GM21423 (cell line): Measurements from ENCODE around the gene TXNDC11.
"Not testable (repeated sequence)": the region's sequence is repeated elsewhere in the genome, so short reads cannot be mapped to it uniquely, and the experiment has no call there.

ENCODE experiments used
- ATAC-seq: cut with Tn5 transposase; IDR thresholded peaks from one replicate; pipeline ENCODE4 v1.9.1; 2021; ENCODE audit warnings: mild to moderate bottlenecking, moderate library complexity; ENCODE audit not compliant: unreplicated experiment

Gene TXNDC11, protein sequence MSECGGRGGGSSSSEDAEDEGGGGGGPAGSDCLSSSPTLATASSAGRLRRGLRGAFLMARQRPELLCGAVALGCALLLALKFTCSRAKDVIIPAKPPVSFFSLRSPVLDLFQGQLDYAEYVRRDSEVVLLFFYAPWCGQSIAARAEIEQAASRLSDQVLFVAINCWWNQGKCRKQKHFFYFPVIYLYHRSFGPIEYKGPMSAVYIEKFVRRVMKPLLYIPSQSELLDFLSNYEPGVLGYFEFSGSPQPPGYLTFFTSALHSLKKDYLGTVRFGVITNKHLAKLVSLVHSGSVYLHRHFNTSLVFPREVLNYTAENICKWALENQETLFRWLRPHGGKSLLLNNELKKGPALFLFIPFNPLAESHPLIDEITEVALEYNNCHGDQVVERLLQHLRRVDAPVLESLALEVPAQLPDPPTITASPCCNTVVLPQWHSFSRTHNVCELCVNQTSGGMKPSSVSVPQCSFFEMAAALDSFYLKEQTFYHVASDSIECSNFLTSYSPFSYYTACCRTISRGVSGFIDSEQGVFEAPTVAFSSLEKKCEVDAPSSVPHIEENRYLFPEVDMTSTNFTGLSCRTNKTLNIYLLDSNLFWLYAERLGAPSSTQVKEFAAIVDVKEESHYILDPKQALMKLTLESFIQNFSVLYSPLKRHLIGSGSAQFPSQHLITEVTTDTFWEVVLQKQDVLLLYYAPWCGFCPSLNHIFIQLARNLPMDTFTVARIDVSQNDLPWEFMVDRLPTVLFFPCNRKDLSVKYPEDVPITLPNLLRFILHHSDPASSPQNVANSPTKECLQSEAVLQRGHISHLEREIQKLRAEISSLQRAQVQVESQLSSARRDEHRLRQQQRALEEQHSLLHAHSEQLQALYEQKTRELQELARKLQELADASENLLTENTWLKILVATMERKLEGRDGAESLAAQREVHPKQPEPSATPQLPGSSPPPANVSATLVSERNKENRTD

DNA sequence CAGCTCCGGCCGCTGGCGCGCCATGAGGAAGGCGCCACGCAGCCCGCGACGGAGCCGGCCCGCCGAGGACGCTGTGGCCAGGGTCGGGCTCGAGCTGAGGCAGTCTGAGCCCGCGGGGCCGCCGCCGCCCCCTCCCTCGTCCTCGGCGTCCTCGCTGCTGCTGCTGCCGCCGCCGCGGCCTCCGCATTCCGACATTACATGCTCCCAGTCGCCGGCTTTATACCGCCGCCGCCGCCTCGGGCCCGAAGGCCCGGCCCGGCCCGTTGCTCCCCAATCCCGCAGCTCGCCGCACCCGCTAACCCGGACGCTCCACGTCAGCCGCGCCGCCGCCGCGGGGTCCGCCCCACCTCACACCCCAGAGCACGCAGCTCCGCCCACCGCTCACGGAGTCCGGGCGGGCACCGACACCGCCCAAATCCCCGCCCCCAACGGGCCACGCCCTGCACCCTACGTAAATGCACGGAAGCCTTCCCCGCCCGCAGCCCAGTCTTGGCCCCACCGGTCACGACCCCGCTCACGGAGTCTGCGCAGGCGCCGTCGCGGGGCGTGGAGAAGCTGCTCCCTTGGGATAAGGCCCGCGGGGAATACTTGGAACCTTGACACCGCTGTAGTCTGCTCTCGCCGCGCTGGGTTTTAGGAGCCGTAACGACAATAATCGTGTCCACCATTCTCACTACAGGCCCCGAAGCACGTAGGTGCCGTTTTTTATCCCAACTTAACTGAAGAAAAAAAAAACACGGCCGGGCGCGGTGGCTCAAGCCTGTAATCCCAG is at the start of gene TXNDC11:
TSS of gene TXNDC11 (minus strand) at position 322 of the 772 bp plus-strand sequence. CDS start at position 195, 127 bp downstream.
- peak; percentile 90 for ATAC-seq

GRCh38 chr16:11791144-11791828 is 48.6 kb upstream of the TXNDC11 start:
- ATAC-seq: no peak

GRCh38 chr16:11788914-11789313 is 46.3 kb upstream of the TXNDC11 start:
- no peak for ATAC-seq

DNA sequence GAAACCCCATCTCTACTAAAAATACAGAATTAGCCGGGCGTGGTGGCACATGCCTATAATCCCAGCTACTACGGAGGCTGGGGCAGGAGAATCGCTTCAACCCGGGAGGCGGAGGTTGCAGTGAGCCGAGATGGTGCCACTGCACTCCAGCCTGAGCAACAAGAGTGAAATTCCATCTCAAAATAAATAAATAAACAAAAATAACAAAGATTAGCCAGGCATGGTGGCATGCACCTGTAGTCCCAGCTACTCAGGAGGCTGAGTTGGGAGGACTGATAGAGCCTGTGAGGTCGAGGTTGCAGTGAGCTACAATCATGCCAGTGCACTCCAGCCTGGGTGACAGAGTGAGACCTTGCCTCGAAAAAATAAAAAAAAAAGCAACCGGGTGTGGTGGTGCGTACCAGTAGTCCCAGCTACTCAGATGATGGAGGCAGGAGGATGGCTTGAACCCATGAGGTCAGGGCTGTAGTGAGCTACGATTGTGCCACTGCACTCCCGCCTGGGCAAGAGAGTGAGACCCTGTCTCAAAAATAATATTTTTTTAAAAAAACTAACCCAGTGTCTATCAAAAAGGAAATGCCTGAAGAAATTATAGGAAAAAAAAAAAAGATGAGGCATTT is 42.4 kb upstream of the TXNDC11 start:
- ATAC-seq: not testable (repeated sequence)

GRCh38 chr16:11784381-11784780 is 41.7 kb upstream of the TXNDC11 start:
- not testable (repeated sequence) for ATAC-seq

DNA sequence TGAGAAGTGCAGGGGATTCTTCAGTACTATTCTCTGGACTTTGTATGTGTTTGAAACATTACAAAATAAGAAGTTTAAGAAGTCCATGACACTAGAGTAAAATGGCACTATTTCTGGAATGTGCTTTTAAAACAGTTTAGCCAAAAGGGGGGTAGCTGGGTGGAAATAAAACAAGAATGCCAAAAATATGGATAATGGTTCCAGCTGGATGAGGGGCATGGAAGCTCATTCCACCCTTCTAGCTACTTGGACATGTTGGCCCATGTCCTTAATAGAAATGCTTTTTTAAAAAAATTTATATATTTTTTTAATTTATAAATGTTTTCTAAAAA is 41.3 kb upstream of the TXNDC11 start:
- no peak for ATAC-seq

DNA sequence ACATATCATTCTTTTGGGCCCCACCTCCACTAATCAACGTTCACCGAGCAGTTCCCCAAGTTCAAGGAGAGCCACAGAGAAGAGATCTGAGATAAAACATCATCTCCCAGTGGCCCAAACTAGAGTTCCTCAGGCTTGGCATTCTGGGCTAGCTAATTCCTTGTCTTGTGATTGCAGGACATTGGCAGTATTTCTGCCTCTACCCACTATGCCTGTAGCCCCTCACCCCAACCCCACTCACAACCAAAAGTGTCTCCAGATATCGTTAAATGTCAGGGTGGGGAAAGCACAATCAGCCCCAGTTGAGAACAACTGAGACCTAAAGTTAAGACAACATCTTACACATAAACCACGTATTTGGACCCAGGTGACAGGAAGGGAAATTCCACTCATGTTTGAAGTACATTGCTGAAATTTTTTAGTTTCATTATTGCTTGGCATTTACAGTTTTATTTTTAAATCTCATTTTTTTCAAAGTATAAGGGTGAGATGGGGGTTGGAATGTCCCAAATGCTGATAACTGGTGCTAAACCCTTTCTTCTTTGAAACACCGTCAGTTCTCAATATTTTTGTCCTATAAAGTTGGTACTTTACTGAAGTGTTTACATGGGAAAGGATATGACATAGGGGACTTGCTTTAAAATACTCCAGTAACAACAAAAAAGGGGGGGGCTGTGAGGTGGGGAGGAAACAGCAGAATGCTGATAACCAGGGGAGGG is 40.8 kb upstream of the TXNDC11 start:
- peak; percentile 59 for ATAC-seq

DNA sequence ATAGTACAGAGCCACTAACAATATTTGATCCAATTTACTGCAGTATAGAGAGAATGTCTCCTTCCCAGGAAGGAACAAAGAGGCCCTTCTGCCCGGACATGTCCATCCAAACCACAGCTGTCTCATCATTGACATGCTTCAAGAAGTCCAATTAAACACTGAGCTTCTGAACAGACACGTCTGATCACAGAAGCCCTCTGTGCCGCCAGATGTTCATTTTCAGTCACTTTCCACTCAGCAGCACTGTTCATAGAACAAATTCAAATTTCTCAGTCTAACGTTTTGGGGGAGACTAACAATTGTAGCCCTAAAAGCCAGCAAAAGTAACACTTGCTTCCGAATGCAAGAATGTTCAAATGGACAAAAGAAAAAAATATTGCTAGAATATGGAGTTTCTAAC is 39.1 kb upstream of the TXNDC11 start:
- no peak for ATAC-seq

DNA sequence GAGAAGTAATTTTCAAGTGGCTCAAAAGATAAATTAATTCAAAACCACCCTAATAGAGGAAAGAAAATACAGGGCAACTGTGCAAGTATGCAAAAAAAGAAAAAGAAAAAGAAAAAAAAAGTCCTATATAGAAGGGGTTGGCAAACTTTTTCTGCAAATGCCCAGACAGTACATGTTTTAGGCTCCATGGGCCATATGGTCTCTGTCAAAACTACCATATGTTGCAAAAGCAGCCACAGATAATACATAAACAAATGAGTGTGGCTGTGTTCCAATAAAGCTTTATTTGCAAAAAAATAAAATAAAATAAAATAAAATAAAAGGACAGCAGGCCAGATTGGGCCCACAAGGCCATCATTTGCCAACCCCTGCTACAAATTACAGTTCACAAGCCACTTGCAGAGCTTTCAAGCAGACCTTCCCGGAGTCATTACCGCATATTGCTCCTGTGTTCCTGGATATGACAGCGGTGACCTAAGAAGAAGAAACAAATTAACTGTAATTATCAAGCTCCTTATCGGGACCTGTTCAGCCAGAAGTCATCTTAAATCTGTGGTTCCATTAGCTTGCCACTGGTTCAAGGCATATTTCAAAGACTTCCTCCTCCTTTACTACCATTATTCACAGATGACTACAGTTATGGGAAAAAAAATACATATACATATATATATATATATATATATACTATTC is 38.5 kb upstream of the TXNDC11 start:
- ATAC-seq: no peak

GRCh38 chr16:11779074-11779473 is 36.4 kb upstream of the TXNDC11 start:
- no peak for ATAC-seq

- ATAC-seq: no peak
Measured at GRCh38 chr16:11774065-11774626, 31.5 kb upstream of the TXNDC11 start.

GRCh38 chr16:11768849-11769248 is 26.2 kb upstream of the TXNDC11 start:
- no peak for ATAC-seq

DNA sequence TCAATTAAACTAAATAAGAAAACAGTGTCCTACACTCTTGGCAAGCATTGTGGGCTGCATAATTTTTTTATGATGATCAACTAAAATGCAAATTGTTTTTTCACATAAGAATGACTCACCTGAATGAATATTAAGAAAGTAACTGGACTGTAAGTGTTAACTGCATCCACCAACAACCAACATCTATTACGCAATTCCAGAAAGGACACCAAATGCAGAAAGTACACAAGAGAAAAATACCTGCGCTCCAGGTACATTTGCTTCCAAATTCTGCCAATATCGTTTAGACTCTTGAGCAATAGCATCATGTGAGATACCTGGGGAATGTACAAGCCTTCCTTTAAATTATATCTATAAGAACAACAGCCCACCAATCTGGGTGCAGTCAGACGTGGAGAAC is 19.8 kb upstream of the TXNDC11 start:
- no peak for ATAC-seq

DNA sequence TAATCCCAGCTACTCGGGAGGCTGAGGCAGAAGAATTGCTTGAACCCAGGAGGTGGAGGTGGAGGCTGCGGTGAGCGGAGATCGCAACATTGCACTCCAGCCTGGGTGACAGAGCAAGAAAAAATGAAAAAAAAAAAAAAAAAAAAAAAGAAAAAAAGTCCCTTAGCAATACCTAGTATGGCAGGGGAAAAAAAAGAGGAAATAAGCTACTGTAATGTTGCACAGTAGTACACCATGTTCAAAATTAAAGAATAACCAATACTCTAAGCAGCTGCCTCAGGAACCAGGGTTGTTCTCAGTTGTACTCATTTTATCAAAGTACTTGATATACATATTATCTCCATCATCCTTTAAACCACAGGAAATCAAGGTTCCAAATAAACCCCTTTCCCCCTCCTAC is 17.3 kb upstream of the TXNDC11 start:
- no peak for ATAC-seq

GRCh38 chr16:11759163-11759834 is 16.6 kb upstream of the TXNDC11 start:
- ATAC-seq: no peak

DNA sequence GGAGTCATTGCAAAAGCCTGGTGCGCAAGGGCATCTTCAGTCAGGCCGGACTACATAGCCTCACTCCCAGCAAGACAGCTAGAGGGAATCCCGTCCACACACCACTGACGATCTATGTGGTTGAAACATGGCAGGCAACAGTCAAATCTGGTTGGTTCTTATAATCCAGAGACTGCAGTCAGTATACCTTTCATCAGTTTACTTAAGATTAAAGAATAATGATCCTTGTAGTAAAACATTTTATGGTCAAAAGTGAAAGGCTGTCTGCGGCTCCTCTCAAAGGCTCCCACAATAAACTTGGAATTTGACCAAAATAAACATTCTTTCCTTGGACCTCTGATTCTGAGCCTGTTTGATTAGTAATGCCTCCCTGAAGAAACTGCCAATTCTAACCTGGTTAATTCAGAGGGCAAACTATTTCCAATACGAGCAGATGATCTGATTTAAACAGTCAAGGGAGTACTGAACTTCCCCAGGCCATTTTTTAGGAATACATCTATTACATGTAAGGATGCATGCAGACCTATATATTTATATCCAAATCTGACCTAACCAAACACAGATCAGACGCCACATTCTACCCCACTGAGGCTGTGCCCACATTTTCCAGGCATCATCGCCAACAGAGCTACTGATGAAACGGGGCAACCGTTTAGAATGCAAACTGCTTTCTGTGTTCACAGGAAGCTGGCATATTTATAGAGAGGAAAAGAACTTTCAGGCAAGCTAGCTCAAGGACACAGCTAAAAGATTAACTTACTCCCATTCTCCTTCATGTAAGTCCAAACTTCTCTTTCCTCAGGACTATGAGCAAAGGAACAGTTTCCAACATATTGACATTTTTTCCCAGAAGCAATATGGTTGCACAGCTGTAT is 15.3 kb upstream of the TXNDC11 start:
- no peak for ATAC-seq

DNA sequence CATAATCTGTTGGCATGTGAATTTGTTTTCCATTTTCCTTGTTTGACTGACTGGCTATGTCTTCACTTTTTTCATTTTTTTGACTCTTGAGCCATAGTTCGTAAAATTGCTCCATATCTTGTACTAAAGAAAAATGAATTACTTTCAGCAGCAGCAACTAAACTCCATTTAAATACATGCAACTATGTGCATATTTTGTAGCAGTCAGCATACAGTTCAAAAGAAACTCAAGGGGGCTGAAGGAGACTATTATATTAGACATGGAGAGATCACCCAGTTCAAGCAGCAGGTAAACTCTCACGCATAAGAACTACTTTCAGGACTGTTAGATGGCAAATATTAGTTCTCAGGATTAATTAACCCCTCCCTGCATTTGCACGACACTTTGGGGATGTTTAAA is 13.6 kb upstream of the TXNDC11 start:
- no peak for ATAC-seq
